Measurements from ENCODE around the gene CGRRF1.

CGRRF1 gene

GRCh38 chr14:54582334-54582733 lies 72.6 kb downstream of the CGRRF1 start:
- TF ChIP-seq REST (IDR thresholded peaks at IDR 0.05; ENCODE audit: insufficient read depth in 1 of 2, low read depth in 2 of 2, low read length in 2 of 2) (no peak), TAF1 (IDR thresholded peaks at IDR 0.05; ENCODE audit: borderline replicate concordance, insufficient read depth, low read length) (no peak), FOXP2 (optimal IDR thresholded peaks at IDR 0.05; ENCODE audit: borderline replicate concordance, extremely low read depth, extremely low read length, insufficient read depth) (no peak), SIN3A (IDR thresholded peaks at IDR 0.05; ENCODE audit: borderline replicate concordance, insufficient read depth, low read length) (no peak), POLR2AphosphoS5 (IDR thresholded peaks at IDR 0.05; ENCODE audit: low read depth, low read length) (no peak)

- no peak for TF ChIP-seq FOXP2 (optimal IDR thresholded peaks at IDR 0.05; ENCODE audit: borderline replicate concordance, extremely low read depth, extremely low read length, insufficient read depth)
- TF ChIP-seq POLR2AphosphoS5 (IDR thresholded peaks at IDR 0.05; ENCODE audit: low read depth, low read length): no peak
- no peak for TF ChIP-seq TAF1 (IDR thresholded peaks at IDR 0.05; ENCODE audit: borderline replicate concordance, insufficient read depth, low read length)
- TF ChIP-seq SIN3A (IDR thresholded peaks at IDR 0.05; ENCODE audit: borderline replicate concordance, insufficient read depth, low read length): no peak
- no peak for TF ChIP-seq REST (IDR thresholded peaks at IDR 0.05; ENCODE audit: insufficient read depth in 1 of 2, low read depth in 2 of 2, low read length in 2 of 2)
Observed at GRCh38 chr14:54584097-54584496, 74.4 kb downstream of the CGRRF1 start.

- no peak for TF ChIP-seq TAF1 (IDR thresholded peaks at IDR 0.05; ENCODE audit: borderline replicate concordance, insufficient read depth, low read length)
- TF ChIP-seq SIN3A (IDR thresholded peaks at IDR 0.05; ENCODE audit: borderline replicate concordance, insufficient read depth, low read length): no peak
- no peak for TF ChIP-seq POLR2AphosphoS5 (IDR thresholded peaks at IDR 0.05; ENCODE audit: low read depth, low read length)
- TF ChIP-seq REST (IDR thresholded peaks at IDR 0.05; ENCODE audit: insufficient read depth in 1 of 2, low read depth in 2 of 2, low read length in 2 of 2): no peak
- no peak for TF ChIP-seq FOXP2 (optimal IDR thresholded peaks at IDR 0.05; ENCODE audit: borderline replicate concordance, extremely low read depth, extremely low read length, insufficient read depth)
Observed at GRCh38 chr14:54585214-54585613, 75.5 kb downstream of the CGRRF1 start.

Data from PFSK-1 (cell line).